SU-DHL-6 (cell line): Measurements from ENCODE around the gene CNIH2.

Experiments used
- EZH2phosphoT487 ChIP-seq: fragments of 200-600 bp; sonication (generic), shearing (Covaris generic); conservative IDR thresholded peaks from 2 replicates; pipeline ENCODE4 v1.6.1; 2018; ENCODE audit warnings: mild to moderate bottlenecking, antibody characterized with exemption, low read length, moderate library complexity, mixed read lengths
- TF ChIP-seq, protein P1 (sequence below): fragments of 200-600 bp; sonication (generic); IDR thresholded peaks from one replicate; pipeline ENCODE4 v1.5.1; 2017; ENCODE audit warnings: antibody characterized with exemption, mild to moderate bottlenecking, low read length, moderate library complexity; ENCODE audit not compliant: insufficient read depth, poor library complexity, severe bottlenecking

DNA sequence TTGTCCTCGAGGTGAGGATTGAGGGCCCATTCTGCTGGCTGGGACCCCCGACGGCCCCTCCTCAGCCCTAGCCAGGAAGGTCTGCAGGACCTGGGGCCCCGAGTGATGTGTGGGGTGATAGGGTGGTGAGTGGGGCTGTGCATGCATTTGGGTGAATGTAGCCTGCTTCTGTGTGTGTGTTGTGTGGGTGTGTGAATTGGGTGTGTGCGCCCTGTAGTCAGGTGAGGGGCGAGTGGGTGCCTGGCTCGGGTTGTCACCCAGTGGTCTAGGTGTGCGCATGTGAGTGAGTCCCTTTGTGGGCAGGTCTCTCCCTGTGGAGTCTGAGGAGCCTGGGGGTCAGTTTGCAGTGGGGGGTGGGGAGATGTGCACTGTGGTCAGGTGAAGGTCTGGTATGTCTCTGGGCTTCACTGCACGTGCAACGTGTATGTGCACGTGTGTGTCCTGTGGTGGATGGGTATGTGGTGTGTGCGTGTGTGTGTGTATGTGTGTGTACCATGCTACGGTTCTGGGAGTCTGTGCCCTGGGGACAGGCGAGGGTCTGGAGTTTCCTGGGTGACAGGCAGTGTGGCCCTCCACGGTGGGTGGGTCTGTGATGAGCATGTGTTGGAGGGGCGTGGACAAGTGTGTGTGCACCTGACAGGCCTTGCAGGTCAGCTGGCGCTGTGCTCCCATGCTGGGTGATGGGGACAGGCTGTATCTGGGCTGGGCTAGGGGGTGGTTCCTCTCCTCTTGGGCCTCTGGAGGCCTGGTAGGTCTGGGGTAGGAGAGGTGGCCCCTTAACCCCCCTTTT lies 14.8 kb downstream of the CNIH2 start:
- TF ChIP-seq, protein P1, sequence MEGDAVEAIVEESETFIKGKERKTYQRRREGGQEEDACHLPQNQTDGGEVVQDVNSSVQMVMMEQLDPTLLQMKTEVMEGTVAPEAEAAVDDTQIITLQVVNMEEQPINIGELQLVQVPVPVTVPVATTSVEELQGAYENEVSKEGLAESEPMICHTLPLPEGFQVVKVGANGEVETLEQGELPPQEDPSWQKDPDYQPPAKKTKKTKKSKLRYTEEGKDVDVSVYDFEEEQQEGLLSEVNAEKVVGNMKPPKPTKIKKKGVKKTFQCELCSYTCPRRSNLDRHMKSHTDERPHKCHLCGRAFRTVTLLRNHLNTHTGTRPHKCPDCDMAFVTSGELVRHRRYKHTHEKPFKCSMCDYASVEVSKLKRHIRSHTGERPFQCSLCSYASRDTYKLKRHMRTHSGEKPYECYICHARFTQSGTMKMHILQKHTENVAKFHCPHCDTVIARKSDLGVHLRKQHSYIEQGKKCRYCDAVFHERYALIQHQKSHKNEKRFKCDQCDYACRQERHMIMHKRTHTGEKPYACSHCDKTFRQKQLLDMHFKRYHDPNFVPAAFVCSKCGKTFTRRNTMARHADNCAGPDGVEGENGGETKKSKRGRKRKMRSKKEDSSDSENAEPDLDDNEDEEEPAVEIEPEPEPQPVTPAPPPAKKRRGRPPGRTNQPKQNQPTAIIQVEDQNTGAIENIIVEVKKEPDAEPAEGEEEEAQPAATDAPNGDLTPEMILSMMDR, result no peak
- no peak for TF ChIP-seq EZH2phosphoT487
